K562 (cell line): Measurements from ENCODE around the gene BAIAP2. TPM values are rescaled to one million over a fixed set of nuclear protein-coding genes. Genes with fewer than 3 reads are reported as not detected.
A peak's percentile ranks its signal among the peaks of the same experiment; 100 is the strongest.

Source experiments
- ARID1B ChIP-seq: fragments of 450-650 bp; IDR thresholded peaks from 2 replicates; pipeline ENCODE4 v1.6.1; 2016; ENCODE audit warnings: antibody characterized with exemption, mild to moderate bottlenecking, inconsistent platforms
- ARID4B ChIP-seq: sonication (generic); formaldehyde crosslinking; IDR thresholded peaks from 2 replicates; pipeline ENCODE4 v1.8.0; 2022; ENCODE audit warnings: mild to moderate bottlenecking, missing genetic modification reagents
- ELK3 ChIP-seq: fragments of 450-650 bp; formaldehyde crosslinking; IDR thresholded peaks from 2 replicates; pipeline ENCODE4 v1.4.0; 2020; ENCODE audit warnings: mild to moderate bottlenecking
- GABPB1 ChIP-seq: sonication (generic); formaldehyde crosslinking; IDR thresholded peaks from 2 replicates; pipeline ENCODE4 v1.8.0; 2022; ENCODE audit warnings: mild to moderate bottlenecking, missing genetic modification reagents
- GATA2 ChIP-seq: sonication (generic); formaldehyde crosslinking; IDR thresholded peaks from 2 replicates; pipeline ENCODE4 v1.4.0; 2020; ENCODE audit warnings: mild to moderate bottlenecking, missing genetic modification reagents
- IFI16 ChIP-seq: fragments of 250-450 bp; sonication (Bioruptor Pico); IDR thresholded peaks from 2 replicates; pipeline ENCODE4 v2.1.2; 2022; ENCODE audit warnings: mild to moderate bottlenecking, inconsistent platforms
- NR2F6 ChIP-seq: fragments of 450-650 bp; formaldehyde crosslinking; IDR thresholded peaks from 2 replicates; pipeline ENCODE4 v1.4.0; 2020; ENCODE audit warnings: mild to moderate bottlenecking
- PHTF2 ChIP-seq: fragments of 250-450 bp; sonication (Bioruptor Pico); IDR thresholded peaks from 2 replicates; pipeline ENCODE4 v1.5.0; 2021; ENCODE audit warnings: mild to moderate bottlenecking
- RNF2 ChIP-seq: sonication (generic); IDR thresholded peaks from 2 replicates; pipeline ENCODE4 v1.6.1; 2016
- SAFB2 ChIP-seq: fragments of 200-400 bp; formaldehyde crosslinking; IDR thresholded peaks from 2 replicates; pipeline ENCODE4 v1.6.1; 2018; ENCODE audit warnings: borderline replicate concordance, low read length, low read depth, moderate library complexity; ENCODE audit not compliant: severe bottlenecking
- SLC30A9 ChIP-seq: fragments of 250-450 bp; sonication (Bioruptor Pico); IDR thresholded peaks from 2 replicates; pipeline ENCODE4 v1.8.0; 2022; ENCODE audit warnings: mild to moderate bottlenecking, moderate library complexity
- SNRNP70 ChIP-seq: fragments of 200-400 bp; formaldehyde crosslinking; optimal IDR thresholded peaks from 2 replicates; pipeline ENCODE3; 2017; ENCODE audit warnings: low read depth, low read length
- TEAD1 ChIP-seq, 2 experiments: fragments of 450-650 bp in 1 of 2; sonication (generic) in 1 of 2; formaldehyde crosslinking; IDR thresholded peaks; 2 replicates each; pipeline versions ENCODE4 v1.4.0 to v1.8.0; 2020 to 2022; ENCODE audit warnings: mild to moderate bottlenecking in 2 of 2, missing genetic modification reagents in 1 of 2
- TFAP4 ChIP-seq: sonication (generic); formaldehyde crosslinking; IDR thresholded peaks from 2 replicates; pipeline ENCODE4 v1.8.0; 2022; ENCODE audit warnings: missing genetic modification reagents, mild to moderate bottlenecking, moderate library complexity, borderline replicate concordance
- USF2 ChIP-seq: sonication (generic); formaldehyde crosslinking; IDR thresholded peaks from 2 replicates; pipeline ENCODE4 v1.5.0; 2020; ENCODE audit warnings: missing genetic modification reagents
- ZBTB12 ChIP-seq: fragments of 250-450 bp; sonication (Bioruptor Pico); IDR thresholded peaks from 2 replicates; pipeline ENCODE4 v1.4.0; 2020
- ZNF140 ChIP-seq: fragments of 250-450 bp; sonication (Bioruptor Pico); IDR thresholded peaks from 2 replicates; pipeline ENCODE4 v1.8.0; 2021; ENCODE audit warnings: moderate library complexity, mild to moderate bottlenecking, inconsistent platforms
- ZNF175 ChIP-seq: fragments of 200-800 bp; sonication (Bioruptor generic); IDR thresholded peaks from 2 replicates; pipeline ENCODE4 v1.6.1; 2016; ENCODE audit warnings: low read depth, mild to moderate bottlenecking, missing genetic modification characterization, missing compliant biosample characterization
- ZNF224 ChIP-seq: sonication (generic); formaldehyde crosslinking; IDR thresholded peaks from 2 replicates; pipeline ENCODE4 v1.8.0; 2022; ENCODE audit warnings: mild to moderate bottlenecking, missing genetic modification reagents
- ZNF589 ChIP-seq: fragments of 200-800 bp; sonication (Bioruptor generic); IDR thresholded peaks from 2 replicates; pipeline ENCODE4 v1.6.1; 2016; ENCODE audit warnings: low read depth, missing genetic modification characterization, missing compliant biosample characterization
- polyA plus RNA-seq, 8 experiments: library from polyadenylated mRNA; depleted of rRNA in 4 of 8; stranded (reverse) in 5 of 8; unstranded in 3 of 8; fragments of >200 nt; fragmentation: Nextera tagmentation in 2 of 8; fragmentation: Illumina TruSeq in 1 of 8; extraction: Ambion mirVana in 2 of 8; extraction: Trizol in 1 of 8; gene quantifications; 2 replicates each; pipeline versions ENCODE4 v1.2.1 to v1.2.3, GENCODE V29; 2011 to 2014; ENCODE audit warnings: inconsistent platforms in 1 of 8, missing spikeins in 1 of 8
- total RNA-seq, 7 experiments: library from RNA; depleted of rRNA in 6 of 7; stranded (reverse); fragments of >200 nt in 6 of 7; fragmentation: Illumina TruSeq in 2 of 7; extraction: Trizol in 2 of 7; gene quantifications; 2 replicates each; pipeline versions ENCODE4 v1.2.1 to v1.2.3, GENCODE V29; 2011 to 2021; ENCODE audit warnings: low replicate concordance in 1 of 7

BAIAP2 gene
- total and polyA plus RNA-seq, 9 of the 15 experiments (the other 6 are each of a cell fraction or from before 2014, with no cell fraction given): 2.3 to 51.6 (median 18.4) TPM

DNA sequence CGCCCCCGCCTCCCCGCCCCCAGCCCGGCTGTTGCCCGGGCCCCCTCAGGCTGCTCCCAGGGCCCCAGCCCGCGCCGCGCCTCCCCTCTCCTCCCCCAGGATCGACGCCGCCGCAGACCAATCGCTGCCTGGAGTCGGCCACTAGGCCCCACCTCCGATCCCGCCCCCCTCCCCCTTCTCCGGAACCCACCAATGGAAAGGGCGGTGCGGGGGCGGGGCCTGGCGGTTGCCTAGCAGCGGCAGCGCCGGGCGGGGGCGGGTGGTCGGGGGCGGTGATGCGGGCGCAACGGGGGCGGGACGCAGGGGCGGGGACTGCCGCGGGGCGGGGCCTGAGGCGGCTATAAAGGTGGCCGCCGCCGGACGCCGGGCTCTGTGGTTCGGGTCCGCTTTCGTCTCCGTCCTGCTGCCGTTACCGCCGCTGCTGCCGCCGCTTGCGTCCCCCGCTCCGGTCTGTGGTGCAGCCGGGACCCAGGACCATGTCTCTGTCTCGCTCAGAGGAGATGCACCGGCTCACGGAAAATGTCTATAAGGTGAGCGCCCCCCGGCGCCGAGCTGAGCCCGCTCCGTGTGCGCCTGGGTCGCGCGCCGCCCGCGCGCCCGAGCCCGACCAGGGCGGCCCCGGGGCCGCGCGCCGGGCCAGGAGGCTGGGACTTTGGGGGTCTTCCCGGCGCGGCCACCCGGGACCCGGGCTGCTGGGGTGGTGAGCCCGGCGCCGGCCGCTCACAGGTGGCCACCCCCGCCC, at the start of gene BAIAP2 (continued):
- no peak for TF ChIP-seq ARID1B
- TF ChIP-seq IFI16 (CRISPR knock-in tag): no peak
- TF ChIP-seq ZNF224: no peak
- TF ChIP-seq GATA2: no peak
- no peak for TF ChIP-seq ELK3 (CRISPR knock-in tag)
- TF ChIP-seq TEAD1 (CRISPR knock-in tag; IDR thresholded peaks at IDR 0.05): no peak
- TF ChIP-seq RNF2: no peak
- TF ChIP-seq NR2F6 (CRISPR knock-in tag): no peak
- TF ChIP-seq USF2: no peak
- TF ChIP-seq ARID4B (CRISPR knock-in tag): no peak
- peak; percentile 66; the same call in 1 of the 2 replicates for TF ChIP-seq TFAP4 (CRISPR knock-in tag)
- TF ChIP-seq SNRNP70: no peak
- TF ChIP-seq ZNF175 (CRISPR knock-in tag): peak; percentile 23; the same call in 1 of the 2 replicates
- no peak for TF ChIP-seq SAFB2
- no peak for TF ChIP-seq ZNF140 (CRISPR knock-in tag)
- 0 out of 2 replicates have a peak, but pooled peaks have one; percentile 41 for TF ChIP-seq GABPB1
- no peak for TF ChIP-seq ZNF589 (CRISPR knock-in tag)
- no peak for TF ChIP-seq ZBTB12 (CRISPR knock-in tag)
- TF ChIP-seq PHTF2: no peak
- no peak for TF ChIP-seq SLC30A9 (CRISPR knock-in tag)
